Mammary epithelial cell (primary cell): ENCODE results near the gene CGN.

Source experiments
- EZH2 ChIP-seq: IDR thresholded peaks from 2 replicates; pipeline ENCODE4 v1.6.1; 2012; ENCODE audit warnings: low read length, inconsistent platforms, borderline replicate concordance
- TF ChIP-seq, protein P1 (sequence below), 2 donors: IDR thresholded peaks in 1 of 2; conservative IDR thresholded peaks in 1 of 2; 2 replicates each; pipeline ENCODE4 v1.5.1; 2011 to 2012; ENCODE audit warnings: inconsistent platforms in 2 of 2, low read length in 2 of 2, mild to moderate bottlenecking in 2 of 2, control low read depth in 1 of 2, low read depth in 1 of 2; ENCODE audit not compliant: insufficient read depth in 1 of 2; ENCODE audit errors: extremely low read depth in 1 of 2

DNA sequence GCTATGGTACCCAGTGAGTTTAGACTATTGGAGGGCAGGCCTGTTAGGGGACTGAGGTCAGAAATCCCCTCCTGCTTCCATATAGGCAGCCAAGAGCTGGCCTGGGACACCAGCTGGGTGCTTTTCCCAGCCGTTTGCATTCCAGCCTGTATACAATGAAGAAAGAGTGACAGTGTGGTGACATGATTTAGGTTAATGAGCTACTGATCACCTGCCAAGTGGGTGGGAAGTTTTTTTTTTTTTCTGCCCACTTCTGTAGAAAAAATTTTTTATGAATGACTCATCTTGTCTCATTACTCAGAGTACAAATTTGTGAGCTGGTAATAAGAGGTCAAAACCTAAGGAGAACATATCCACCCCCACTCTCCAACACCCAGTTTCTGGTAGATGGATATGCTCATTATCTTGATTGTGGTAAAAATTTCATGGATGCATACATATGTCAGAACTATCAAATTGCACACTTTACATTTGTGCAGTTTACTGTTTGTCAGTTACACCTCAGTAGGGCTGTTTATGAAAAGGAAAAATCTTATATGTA lies 16.4 kb upstream of the CGN start:
- TF ChIP-seq, protein P1, sequence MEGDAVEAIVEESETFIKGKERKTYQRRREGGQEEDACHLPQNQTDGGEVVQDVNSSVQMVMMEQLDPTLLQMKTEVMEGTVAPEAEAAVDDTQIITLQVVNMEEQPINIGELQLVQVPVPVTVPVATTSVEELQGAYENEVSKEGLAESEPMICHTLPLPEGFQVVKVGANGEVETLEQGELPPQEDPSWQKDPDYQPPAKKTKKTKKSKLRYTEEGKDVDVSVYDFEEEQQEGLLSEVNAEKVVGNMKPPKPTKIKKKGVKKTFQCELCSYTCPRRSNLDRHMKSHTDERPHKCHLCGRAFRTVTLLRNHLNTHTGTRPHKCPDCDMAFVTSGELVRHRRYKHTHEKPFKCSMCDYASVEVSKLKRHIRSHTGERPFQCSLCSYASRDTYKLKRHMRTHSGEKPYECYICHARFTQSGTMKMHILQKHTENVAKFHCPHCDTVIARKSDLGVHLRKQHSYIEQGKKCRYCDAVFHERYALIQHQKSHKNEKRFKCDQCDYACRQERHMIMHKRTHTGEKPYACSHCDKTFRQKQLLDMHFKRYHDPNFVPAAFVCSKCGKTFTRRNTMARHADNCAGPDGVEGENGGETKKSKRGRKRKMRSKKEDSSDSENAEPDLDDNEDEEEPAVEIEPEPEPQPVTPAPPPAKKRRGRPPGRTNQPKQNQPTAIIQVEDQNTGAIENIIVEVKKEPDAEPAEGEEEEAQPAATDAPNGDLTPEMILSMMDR (conservative IDR thresholded peaks at IDR 0.05 in 1 of 2, IDR thresholded peaks at IDR 0.05 in 1 of 2; ENCODE audit: extremely low read depth in 1 of 2, insufficient read depth in 1 of 2, low read depth in 1 of 2, low read length in 2 of 2) = no peak
- no peak for TF ChIP-seq EZH2
